ENCODE results near the gene ZNF277.
"Not testable (repeated sequence)": the region's sequence is repeated elsewhere in the genome, so short reads cannot be mapped to it uniquely, and the experiment has no call there.

Gene ZNF277

DNA sequence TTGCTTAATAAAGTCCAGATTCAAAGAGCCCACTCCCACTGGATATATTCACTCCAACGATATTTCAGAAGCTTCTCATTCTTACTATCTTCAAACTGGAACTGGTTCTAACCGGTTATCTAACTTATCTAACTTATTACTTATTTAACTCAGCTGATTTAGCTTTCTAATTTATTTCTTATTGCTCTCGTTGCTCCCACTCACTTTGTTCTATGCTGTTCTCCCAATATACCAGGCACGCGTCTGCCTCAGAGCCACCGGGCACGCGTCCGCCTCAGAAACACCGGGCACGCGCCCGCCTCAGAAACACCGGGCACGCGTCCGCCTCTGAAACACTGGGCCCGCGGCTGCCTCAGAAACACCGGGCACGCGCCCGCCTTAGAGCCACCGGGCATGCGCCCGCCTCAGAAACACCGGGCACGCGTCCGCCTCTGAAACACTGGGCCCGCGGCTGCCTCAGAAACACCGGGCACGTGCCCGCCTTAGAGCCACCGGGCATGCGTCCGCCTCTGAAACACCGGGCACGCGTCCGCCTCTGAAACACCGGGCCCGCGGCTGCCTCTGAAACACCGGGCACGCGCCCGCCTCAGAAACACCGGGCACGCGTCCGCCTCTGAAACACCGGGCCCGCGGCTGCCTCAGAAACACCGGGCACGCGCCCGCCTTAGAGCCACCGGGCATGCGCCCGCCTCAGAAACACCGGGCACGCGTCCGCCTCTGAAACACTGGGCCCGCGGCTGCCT is 184.8 kb downstream of the ZNF277 start:
- not testable (repeated sequence) for H3K36me3 ChIP-seq (ENCODE audit: control insufficient read depth, insufficient read depth, low read length); H3K27me3 ChIP-seq (ENCODE audit: control insufficient read depth, insufficient read depth, low read length); H3K4me3 ChIP-seq (ENCODE audit: low read depth, low read length); H3K9me3 ChIP-seq (ENCODE audit: control insufficient read depth, insufficient read depth, low read length); H3K4me1 ChIP-seq (ENCODE audit: control insufficient read depth, insufficient read depth, low read length); H3K9ac ChIP-seq (ENCODE audit: low read depth, low read length)

- not testable (repeated sequence) for H3K9ac ChIP-seq (ENCODE audit: low read depth, low read length); H3K4me1 ChIP-seq (ENCODE audit: control insufficient read depth, insufficient read depth, low read length); H3K27me3 ChIP-seq (ENCODE audit: control insufficient read depth, insufficient read depth, low read length); H3K36me3 ChIP-seq (ENCODE audit: control insufficient read depth, insufficient read depth, low read length); H3K9me3 ChIP-seq (ENCODE audit: control insufficient read depth, insufficient read depth, low read length)
- peak overlapping the region; percentile 16 for H3K4me3 ChIP-seq (ENCODE audit: low read depth, low read length)
Observed at GRCh38 chr7:112391841-112392286, 185.4 kb downstream of the ZNF277 start.

Measured in iPS-15b (cell line).